Measurements from ENCODE around the gene MDM1.

DNA sequence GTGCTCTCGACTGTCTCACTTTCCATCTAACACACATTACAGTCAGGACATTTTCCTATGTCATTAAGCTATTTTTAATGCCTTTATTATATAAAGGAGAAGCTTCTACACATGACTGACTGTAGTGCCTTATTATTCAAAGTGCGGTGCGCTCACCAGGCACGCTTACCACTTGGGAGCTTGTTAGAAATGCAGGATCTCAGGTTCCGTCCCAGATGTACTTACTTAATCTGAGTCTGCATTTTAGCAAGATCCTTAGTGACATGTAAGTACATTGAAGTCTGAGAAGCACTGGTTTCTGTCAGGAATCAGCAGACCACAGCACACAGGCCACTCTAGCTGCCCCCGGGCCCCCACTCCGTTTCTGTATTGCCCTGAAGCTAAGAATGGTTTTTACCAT is 44.7 kb upstream of the MDM1 start:
- TF ChIP-seq, protein P1, sequence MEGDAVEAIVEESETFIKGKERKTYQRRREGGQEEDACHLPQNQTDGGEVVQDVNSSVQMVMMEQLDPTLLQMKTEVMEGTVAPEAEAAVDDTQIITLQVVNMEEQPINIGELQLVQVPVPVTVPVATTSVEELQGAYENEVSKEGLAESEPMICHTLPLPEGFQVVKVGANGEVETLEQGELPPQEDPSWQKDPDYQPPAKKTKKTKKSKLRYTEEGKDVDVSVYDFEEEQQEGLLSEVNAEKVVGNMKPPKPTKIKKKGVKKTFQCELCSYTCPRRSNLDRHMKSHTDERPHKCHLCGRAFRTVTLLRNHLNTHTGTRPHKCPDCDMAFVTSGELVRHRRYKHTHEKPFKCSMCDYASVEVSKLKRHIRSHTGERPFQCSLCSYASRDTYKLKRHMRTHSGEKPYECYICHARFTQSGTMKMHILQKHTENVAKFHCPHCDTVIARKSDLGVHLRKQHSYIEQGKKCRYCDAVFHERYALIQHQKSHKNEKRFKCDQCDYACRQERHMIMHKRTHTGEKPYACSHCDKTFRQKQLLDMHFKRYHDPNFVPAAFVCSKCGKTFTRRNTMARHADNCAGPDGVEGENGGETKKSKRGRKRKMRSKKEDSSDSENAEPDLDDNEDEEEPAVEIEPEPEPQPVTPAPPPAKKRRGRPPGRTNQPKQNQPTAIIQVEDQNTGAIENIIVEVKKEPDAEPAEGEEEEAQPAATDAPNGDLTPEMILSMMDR (IDR thresholded peaks at IDR 0.05): no peak
- TF ChIP-seq POLR2A (IDR thresholded peaks at IDR 0.05): no peak

All from thyroid gland (tissue), 4 donors.